HG02623 (cell line): Measurements from ENCODE around the gene FGFBP3.
"Not testable (repeated sequence)": the region's sequence is repeated elsewhere in the genome, so short reads cannot be mapped to it uniquely, and the experiment has no call there.

Experiments
- ATAC-seq: cut with Tn5 transposase; IDR thresholded peaks from one replicate; pipeline ENCODE4 v1.9.1; 2021; ENCODE audit warnings: moderate library complexity; ENCODE audit not compliant: unreplicated experiment

Gene FGFBP3

GRCh38 chr10:91901784-91902677 lies 7.3 kb downstream of the FGFBP3 start:
- ATAC-seq = no peak

DNA sequence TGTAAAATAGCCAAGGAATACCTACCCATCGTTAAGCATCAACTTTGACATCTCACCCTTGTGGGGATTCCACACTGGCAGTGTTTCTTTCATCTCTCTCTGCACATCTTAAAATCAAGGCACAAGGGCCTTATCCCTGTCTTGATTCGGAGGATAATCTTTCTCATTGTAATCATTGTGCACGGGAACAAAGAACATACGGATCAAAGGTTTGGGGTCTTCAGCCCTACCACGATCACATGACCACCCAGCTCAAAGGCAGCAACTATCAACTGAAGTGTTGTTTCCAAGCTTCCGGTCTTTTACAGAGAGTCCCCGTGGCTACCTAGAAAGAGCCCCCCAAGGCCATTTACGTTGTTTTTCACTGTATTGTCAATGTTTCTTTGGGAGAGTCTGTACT lies 11.9 kb downstream of the FGFBP3 start:
- no peak for ATAC-seq

- ATAC-seq = no peak
Observed at GRCh38 chr10:91896212-91896756, 13.0 kb downstream of the FGFBP3 start.

DNA sequence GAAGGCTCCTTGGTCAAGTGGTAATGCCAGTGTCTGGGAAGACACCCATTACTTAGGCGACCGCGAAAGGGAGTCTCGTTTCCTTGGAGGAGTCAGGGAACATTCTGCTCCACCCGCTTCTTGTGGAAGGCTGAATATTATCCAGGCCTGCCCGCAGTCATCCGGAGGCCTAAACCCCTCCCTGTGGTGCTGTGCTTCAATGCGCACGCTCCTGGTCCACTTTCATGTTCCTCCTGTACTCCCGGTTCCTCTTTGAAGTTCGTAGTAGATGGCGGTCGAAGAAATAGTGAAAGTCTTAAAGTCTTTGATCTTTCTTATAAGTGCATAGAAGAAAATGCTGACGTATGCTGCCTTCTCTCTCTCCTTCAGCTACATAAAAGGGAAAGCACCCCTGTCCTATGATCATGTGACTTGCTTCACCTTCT lies 15.0 kb downstream of the FGFBP3 start:
- not testable (repeated sequence) for ATAC-seq

DNA sequence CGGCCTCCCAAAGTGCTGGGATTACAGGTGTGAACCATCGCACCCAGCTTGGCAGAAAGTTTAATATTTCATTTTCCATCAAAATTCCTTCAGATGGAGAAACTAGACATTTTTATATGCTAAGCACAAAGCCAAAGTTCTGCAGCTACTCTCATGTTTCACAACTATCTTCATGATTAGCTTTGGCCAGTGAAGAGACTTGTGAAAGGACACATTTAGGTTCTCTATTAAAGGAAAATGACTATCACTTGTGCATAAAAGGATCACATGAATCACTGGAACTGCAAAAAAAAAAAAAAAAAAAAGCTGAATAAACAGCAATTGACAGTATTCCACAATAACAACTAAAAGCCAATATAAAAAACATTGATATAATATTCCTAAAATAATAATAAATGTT lies 16.2 kb downstream of the FGFBP3 start:
- ATAC-seq = no peak

DNA sequence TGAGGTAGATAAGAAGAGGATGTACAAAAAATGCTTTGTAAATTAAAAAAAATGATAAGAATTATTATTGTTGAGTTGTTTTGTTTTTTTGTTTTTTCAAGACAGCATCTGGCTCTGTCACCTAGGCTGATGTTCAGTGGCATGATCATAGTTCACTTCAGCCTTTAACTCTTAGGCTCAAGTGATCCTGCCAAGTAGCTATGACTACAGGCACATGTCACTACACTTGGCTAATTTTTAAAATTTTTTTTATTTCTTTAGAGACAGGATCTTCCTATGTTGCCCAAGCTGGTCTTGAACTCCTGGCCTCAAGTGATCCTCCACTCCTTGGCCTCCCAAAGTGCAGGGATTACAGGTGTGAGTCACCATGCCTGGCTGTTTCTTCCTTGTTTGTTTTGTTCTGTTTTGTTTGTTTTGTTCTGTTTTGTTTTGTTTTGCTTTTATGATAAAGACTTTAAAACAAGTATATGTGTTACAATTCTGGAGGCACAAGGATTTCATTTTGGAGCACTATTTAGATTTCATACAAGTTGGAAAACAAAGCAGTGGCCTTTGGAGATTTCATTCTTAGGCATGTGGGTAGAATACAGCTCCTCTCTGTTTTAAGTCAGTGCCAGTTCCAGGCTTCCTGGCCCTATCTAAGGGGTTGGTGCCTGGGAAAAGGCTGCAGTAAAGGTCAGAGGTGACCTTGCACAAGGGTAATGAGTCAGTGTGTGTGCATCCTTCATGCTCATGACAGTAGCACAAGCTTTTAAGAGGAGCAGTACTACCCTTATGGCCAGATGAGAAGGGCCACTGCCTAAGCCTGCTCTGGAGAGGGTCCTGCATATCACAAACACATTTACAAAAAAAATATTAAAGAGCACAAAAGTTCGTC lies 17.9 kb downstream of the FGFBP3 start:
- no peak for ATAC-seq

DNA sequence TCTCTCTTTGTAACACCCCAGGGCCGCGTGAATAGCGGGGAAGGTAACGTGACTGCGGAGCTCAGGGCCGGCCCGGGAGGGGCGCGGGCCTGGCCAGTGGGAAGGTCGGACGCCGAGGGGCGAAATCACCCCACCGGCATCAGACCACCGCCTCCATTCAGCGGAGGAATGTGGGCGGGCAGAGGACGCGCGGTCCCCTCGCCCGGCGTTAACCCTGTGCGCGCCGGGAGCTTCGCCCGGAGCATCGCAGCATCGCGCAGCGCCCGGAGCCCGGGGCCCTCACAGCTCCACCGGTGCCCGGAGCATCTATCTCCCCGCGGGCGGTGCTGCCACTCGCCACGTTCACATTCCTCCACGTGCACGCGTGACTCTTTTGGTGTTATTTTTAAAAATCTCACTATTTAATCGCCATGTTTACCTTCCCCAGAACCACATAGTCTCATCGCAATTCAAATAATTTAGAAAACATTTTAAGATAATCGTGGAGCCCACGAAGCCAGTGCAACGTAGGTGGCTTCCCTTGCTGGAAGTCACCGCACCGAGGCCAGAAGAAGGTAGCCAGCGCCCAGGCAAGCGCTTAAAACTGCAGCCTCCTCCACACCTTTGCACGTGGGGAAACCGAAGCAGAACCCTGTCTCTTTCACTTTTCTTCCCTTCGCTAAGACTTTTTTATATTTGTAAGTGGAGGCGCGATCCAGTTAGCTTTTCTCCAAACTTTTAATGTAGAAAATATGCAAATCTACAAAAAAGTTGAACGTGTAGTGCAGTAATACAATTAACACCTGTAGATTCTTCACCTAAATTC lies 21.8 kb downstream of the FGFBP3 start:
- ATAC-seq = no peak

DNA sequence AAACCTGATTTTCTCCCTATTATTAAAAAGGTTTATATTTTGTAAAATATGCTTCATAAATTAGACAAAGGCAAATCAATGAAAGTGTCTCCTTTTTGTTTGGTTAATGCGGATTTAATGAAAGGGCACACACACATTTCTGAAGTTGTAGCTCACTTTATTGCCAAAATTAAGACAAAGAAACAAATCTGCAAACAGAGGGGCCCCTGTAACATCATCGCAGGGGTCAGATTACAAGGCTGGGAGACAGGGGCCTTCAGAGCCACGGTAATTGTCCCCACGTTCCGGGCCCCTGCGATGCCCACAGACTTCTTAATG lies 22.4 kb downstream of the FGFBP3 start:
- ATAC-seq = no peak

DNA sequence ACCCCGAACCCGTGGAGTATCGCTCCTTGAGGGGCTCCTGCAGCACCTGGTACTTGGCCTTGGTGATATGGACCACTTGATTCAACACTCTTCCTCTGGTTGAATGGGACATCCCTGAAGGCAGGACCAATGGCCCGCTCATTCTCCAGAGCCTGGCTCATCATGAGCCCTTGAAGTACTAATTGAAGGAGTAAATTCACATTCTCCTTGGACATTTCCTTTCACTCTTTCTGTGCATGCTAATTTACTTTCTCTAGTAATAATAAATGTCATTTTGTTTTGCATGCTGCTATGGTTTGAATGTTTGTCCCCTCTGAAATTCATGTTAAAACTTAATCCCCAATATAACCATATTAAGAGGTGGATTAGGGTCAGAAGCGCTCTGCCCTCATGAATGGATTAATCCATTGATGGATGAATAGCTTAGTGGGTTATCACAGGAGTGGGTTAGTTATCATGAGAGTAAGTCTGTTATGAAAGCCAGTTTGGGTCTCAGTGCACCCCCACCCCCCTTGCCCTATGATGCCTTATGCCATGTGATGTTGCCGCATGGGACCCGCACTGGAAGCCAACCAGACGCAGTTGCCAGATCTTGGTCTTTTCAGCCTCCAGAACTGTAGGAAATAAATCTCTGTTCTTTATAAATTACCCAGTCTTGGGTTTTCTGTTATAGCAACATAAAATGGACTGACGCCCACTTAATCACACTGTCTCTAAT lies 23.8 kb downstream of the FGFBP3 start:
- no peak for ATAC-seq

DNA sequence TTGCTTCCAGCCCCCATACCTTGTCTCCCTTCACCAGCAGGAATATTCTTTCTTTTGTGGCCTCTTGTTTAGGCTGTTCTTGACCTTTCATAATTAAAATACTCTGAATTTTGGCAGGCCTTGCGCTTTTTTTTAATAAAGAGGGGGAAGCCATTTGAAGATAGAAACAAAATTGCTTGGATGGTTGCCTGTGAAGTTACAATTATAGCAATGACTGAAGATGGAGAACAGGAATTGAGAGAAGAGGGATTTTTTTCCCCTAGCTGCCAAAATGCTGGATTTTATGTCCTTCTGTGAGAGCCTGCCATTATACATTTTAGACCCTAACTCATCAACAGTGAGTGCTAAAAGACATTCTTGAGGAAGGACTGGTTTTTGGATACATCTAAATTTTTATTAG lies 24.8 kb downstream of the FGFBP3 start:
- ATAC-seq = no peak

DNA sequence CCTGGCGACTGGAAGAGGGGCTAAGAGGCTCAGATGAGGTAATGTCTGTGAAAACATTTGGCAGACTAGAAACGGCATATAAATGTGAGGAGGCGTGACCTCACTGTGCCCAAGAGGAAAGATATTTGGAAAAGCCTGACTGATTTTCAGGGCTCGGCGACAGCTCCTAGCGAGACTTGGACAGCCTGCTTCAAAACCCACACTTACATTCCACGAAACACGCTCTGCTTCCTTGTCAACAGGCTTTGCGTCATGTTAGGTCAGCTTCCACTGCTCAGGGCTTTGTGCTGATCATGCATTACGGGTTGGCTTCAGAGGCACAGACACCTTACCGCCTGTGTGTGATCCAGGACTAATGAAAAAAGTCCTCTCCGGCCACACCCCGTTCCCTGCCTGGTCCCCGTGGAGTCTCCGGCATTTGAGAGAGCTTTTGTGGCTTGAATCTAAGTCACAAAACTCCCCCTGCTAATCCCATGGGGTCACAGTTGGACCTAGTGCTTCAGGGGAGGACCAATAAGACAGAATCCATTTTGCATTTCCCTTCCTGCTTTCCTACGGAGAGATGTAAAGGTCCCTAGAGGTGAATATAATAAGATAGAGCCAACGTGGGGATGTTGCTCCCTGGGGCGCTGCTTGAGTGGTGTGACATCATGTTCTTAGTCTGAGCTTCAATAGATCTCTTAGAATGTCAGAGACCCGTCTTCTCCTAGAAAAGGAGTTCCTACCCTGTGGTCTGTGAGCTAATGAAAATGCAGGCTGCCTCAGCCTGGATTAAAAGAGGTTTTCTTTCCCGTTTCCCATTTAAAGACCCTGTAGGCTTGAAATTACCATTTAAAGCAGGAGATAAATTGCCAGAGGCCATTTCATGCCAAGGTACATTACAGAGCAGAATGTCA lies 25.5 kb downstream of the FGFBP3 start:
- ATAC-seq = no peak

- no peak for ATAC-seq
Observed at GRCh38 chr10:91880310-91880709, 29.0 kb downstream of the FGFBP3 start.

DNA sequence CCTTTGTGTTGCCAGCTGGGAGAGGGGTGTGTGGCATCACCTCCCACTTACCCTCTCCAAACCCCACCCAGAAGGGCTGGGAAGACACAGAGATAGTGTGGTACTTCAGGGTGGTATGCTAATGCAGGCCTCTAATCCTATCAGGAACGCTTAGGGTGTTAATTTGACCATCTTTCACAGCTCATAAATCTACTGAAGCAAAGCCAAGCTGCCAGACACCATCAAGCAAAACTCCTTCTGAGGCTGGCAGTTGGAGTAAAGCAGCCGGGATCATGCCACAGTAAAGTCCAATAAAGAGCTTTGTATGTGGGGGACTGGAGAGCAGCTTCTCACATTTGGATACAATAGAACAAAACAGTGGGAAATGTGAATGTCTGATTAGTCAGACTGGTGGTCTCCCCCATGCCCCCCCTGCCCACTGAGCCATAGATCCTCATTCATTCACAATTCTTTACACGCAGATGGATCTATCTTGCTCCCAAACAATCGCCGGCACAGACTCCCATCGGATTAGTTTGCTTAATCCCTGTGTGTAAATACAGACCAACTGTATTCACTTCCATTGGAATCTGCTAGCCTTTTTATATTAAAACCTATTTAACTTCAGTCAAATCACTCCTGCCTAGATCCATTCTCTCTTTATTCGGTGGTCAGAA lies 29.6 kb downstream of the FGFBP3 start:
- ATAC-seq = no peak

DNA sequence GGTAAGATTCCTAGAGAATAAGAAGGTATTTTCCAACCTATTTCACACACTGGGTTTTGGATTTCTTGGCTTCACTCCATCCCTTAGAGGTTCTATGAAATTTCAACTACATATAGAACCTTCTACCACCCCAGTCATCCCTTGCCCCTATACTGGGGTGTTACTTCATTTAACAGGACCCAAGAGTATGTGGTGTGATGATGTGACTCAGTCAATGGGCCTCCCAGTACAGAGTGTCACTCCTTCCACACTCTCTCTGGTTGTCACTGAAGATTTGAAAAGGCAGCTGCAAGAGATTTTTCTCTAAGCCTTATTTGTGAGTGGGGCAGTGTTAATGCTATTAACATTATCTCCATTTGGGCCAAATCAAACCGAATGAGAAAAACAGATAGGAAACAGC lies 33.5 kb downstream of the FGFBP3 start:
- no peak for ATAC-seq

GRCh38 chr10:91875156-91875555 lies 34.1 kb downstream of the FGFBP3 start:
- no peak for ATAC-seq

GRCh38 chr10:91865562-91866081 lies 43.7 kb downstream of the FGFBP3 start:
- no peak for ATAC-seq

GRCh38 chr10:91864744-91865143 lies 44.5 kb downstream of the FGFBP3 start:
- ATAC-seq = no peak

GRCh38 chr10:91864099-91864498 lies 45.2 kb downstream of the FGFBP3 start:
- ATAC-seq = no peak

GRCh38 chr10:91860885-91861284 lies 48.4 kb downstream of the FGFBP3 start:
- no peak for ATAC-seq
